ENCODE data around the gene GJD3. TPM values are rescaled to one million over a fixed set of nuclear protein-coding genes. Genes with fewer than 3 reads are reported as not detected.

Gene GJD3
- total and polyA plus RNA-seq, 9 of the 15 experiments (the other 6 are each of a cell fraction or from before 2014, with no cell fraction given) = 0.17 to 0.38 TPM; not detected in 7

DNA sequence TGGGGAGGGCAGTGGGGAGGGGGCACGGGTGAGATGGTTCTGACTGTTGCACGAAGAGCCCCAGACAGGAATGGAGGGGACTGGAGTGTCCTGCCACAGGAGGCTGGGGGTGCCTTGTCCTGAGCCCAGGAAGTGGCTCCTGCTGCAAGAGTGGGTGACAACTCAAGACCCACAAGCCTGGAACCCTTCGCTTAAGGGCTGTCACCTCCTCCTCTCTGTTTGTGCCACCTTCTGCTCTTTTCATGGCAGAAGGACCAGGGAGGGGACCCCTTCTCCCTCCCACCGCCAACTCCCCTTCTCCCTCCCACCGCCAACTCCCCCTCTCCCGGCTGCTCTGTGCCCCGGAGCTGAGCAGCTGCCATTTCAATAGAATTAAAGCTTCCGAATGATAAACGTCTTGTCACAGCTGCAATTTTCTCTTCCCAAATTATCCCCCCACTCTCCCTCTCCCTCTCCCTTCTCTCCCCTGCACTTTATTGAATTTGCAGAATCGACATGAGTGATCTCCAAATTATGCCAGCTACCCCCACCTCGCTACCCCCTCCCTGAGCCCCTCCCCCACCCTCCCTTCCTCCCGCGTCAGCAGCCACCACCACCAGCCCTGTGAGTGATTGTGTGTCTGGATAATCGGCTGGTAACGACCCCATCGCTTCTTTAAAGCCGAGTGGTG lies 13.7 kb downstream of the GJD3 start (continued):
- TF ChIP-seq, protein P1, sequence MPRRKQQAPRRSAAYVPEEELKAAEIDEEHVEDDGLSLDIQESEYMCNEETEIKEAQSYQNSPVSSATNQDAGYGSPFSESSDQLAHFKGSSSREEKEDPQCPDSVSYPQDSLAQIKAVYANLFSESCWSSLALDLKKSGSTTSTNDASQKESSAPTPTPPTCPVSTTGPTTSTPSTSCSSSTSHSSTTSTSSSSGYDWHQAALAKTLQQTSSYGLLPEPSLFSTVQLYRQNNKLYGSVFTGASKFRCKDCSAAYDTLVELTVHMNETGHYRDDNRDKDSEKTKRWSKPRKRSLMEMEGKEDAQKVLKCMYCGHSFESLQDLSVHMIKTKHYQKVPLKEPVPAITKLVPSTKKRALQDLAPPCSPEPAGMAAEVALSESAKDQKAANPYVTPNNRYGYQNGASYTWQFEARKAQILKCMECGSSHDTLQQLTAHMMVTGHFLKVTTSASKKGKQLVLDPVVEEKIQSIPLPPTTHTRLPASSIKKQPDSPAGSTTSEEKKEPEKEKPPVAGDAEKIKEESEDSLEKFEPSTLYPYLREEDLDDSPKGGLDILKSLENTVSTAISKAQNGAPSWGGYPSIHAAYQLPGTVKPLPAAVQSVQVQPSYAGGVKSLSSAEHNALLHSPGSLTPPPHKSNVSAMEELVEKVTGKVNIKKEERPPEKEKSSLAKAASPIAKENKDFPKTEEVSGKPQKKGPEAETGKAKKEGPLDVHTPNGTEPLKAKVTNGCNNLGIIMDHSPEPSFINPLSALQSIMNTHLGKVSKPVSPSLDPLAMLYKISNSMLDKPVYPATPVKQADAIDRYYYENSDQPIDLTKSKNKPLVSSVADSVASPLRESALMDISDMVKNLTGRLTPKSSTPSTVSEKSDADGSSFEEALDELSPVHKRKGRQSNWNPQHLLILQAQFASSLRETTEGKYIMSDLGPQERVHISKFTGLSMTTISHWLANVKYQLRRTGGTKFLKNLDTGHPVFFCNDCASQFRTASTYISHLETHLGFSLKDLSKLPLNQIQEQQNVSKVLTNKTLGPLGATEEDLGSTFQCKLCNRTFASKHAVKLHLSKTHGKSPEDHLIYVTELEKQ (CRISPR knock-in tag; IDR thresholded peaks at IDR 0.05) = no peak
- TF ChIP-seq BHLHE40 (IDR thresholded peaks at IDR 0.05; ENCODE audit: low read length) = no peak

DNA sequence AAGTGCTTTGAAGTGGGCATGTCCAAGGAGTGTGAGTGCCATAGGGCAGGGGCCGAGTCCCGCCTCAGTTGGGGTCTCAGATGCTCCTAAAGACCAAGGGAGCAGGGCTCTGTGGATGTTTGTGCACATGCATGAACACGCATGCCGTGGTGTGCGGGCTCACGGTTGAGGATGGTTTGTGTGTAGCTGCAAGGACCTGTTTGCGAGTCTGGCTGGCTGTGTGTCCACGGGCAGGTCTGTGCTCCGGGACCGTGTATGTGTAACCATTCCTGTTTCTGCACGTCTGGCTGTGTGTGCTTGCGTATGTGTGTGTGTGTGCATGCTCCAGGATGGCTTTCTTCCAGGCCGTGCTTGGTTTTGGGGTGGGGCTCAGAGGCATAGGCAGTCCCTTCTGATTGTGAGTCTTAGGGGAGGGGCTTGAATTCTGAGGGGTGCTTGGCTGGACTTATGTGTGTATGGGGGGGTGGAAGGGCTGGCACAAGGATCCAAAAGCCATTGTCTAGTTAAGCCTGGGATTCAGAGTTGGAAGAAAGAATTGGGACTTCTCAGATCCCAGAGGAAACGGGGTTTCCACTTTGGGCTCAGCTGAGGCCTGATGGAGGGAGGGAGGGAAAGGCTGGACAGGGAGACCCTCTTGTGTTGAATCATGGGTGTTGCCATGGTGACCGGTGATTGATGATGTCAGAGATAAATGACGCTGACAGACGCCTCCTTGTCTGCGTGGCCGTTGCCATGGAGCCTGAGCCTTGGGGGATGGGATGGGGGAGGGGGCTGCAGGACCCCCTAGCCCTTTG lies 14.4 kb downstream of the GJD3 start:
- H3K9me3 ChIP-seq (replicated peaks; ENCODE audit: control insufficient read depth, insufficient read depth, low read depth, low read length) = no peaks in the 10 kb centered on the region
- H3K27ac ChIP-seq (ENCODE audit: extremely low read depth, low read depth, low read length) = no peak overlapping the region
- peak in 1 of 4 experiments; percentile 47 for DNase-seq (ENCODE audit: extremely low read depth in 1 of 4, low spot score in 3 of 4)
- no peaks in the 10 kb centered on the region for H3K27me3 ChIP-seq (ENCODE audit: control insufficient read depth in 2 of 2, insufficient read depth in 2 of 2, low read length in 2 of 2)
- 0 out of 2 replicates have a peak, but pooled peaks cover 3% of the 10 kb centered on the region for H4K20me1 ChIP-seq (replicated peaks; ENCODE audit: control insufficient read depth, insufficient read depth, low read length)
- FAIRE-seq = no peak
- H2AFZ ChIP-seq (ENCODE audit: low read depth, low read length) = no peak overlapping the region
- intact Hi-C loops (cut with micrococcal nuclease) (loop anchor here (10.0 kb wide), 1 partner anchor 335 kb away; the partner anchor contains the start of gene CSF3), in situ Hi-C loops (cut with MboI) (loop anchor here (5.0 to 10.0 kb wide), 3 partner anchors 48 to 335 kb away; partner anchors contain the start of gene CSF3)
- H3K9ac ChIP-seq (ENCODE audit: insufficient read depth in 1 of 2, low read depth in 2 of 2, low read length in 2 of 2) = peak overlapping the region in 1 of 2 experiments; percentile 59; a peak in 1 of 4 replicates
- no peaks in the 10 kb centered on the region for H3K9me1 ChIP-seq (ENCODE audit: control insufficient read depth, insufficient read depth, low read length)
- 69% methylated on average over 19 of the region's 19 CpGs for WGBS (ENCODE audit: insufficient coverage, low coverage, missing lambda C conversion rate)
- no peak for ATAC-seq
- no peak overlapping the region for H3K4me2 ChIP-seq (ENCODE audit: insufficient read depth, low read length)
- peaks cover 38% of the 10 kb centered on the region for H3K79me2 ChIP-seq (ENCODE audit: control insufficient read depth, insufficient read depth, low read length)
- peaks cover 28 to 67% of the 10 kb centered on the region in 2 experiments for H3K4me1 ChIP-seq (replicated peaks in 1 of 2; ENCODE audit: control insufficient read depth in 2 of 2, insufficient read depth in 2 of 2, low read length in 2 of 2)
- ChIA-PET CTCF (ENCODE audit: low intra/inter-chr PET ratio) (interaction anchor here (0.8 kb wide), 1 partner anchor 49 kb away, joined by 3 read pairs; no protein-coding TSS in a partner anchor), POLR2A (interaction anchor here (1.3 kb wide), 1 partner anchor 13 kb away, joined by 4 read pairs; no protein-coding TSS in a partner anchor)
- BruUV-seq (replicated peaks) = no TSS peak
- peaks cover 53% of the 10 kb centered on the region; the same call in 2 of the 3 replicates for H3K36me3 ChIP-seq (ENCODE audit: control insufficient read depth, insufficient read depth, low read length)
- H3K4me3 ChIP-seq = no peak overlapping the region
- TF ChIP-seq ZNF644 (tag; IDR thresholded peaks at IDR 0.05; ENCODE audit: low read depth) (no peak), ZEB2 (IDR thresholded peaks at IDR 0.05) (no peak), ZNF507 (tag; conservative IDR thresholded peaks at IDR 0.05) (no peak), CREM (IDR thresholded peaks at IDR 0.05; ENCODE audit: low read depth) (peak; percentile 62), ILK (tag; IDR thresholded peaks at IDR 0.05; ENCODE audit: borderline replicate concordance, low read depth) (no peak), MEIS2 (IDR thresholded peaks at IDR 0.05; ENCODE audit: partially characterized antibody) (peak; percentile 88), ATF1 (CRISPR knock-in tag; IDR thresholded peaks at IDR 0.05) (no peak), ATF1 (tag; IDR thresholded peaks at IDR 0.05) (0 out of 2 replicates have a peak, but pooled peaks have one; percentile 16)
- TF ChIP-seq, protein P2, sequence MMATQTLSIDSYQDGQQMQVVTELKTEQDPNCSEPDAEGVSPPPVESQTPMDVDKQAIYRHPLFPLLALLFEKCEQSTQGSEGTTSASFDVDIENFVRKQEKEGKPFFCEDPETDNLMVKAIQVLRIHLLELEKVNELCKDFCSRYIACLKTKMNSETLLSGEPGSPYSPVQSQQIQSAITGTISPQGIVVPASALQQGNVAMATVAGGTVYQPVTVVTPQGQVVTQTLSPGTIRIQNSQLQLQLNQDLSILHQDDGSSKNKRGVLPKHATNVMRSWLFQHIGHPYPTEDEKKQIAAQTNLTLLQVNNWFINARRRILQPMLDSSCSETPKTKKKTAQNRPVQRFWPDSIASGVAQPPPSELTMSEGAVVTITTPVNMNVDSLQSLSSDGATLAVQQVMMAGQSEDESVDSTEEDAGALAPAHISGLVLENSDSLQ (IDR thresholded peaks at IDR 0.05) = peak; percentile 90
- TF ChIP-seq, protein P3, sequence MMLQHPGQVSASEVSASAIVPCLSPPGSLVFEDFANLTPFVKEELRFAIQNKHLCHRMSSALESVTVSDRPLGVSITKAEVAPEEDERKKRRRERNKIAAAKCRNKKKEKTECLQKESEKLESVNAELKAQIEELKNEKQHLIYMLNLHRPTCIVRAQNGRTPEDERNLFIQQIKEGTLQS (IDR thresholded peaks at IDR 0.05) = peak; percentile 48
- TF ChIP-seq, protein P3 (CRISPR knock-in tag; conservative IDR thresholded peaks at IDR 0.05) = no peak

All from K562 (cell line).